HG03378 (cell line): ENCODE measurements around the gene CTRB1.
A peak's percentile ranks its signal among the peaks of the same experiment; 100 is the strongest.
"Not testable (repeated sequence)": the region's sequence is repeated elsewhere in the genome, so short reads cannot be mapped to it uniquely, and the experiment has no call there.

Experiments
- ATAC-seq: cut with Tn5 transposase; IDR thresholded peaks from one replicate; pipeline ENCODE4 v1.9.1; 2021; ENCODE audit warnings: mild to moderate bottlenecking, moderate library complexity; ENCODE audit not compliant: unreplicated experiment

The CTRB1 gene

DNA sequence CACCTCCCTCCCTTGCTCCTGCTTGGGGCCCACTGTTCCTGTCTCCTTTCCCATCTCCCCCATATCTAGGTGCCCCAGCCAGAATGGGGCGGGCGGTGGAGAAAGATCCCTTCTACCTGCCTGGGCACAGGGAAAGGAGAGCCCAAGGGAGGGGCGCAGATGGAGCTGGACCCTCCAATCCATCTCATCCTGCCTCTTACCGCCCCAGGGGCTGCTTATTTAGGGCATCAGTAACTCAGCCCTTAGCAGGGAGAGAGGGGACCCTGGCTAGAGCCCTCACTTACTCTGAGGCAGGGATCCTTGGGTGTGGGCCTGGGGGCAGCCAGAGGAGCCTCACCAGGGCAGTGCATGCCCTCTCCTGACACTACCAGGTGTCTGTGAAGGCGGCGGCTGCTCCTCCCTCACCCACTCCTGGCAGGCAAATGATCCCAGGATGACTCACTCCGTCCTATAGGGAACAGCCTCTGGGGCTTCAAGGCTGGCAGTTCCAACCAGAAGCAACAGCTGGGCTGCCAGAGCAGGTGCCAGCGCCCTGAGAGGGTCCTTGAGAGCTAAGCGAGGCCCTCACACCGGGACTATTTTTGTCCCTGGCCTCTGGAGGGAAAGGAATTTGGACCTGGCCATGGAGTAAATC, 49.0 kb downstream of the CTRB1 start:
- ATAC-seq, result no peak

DNA sequence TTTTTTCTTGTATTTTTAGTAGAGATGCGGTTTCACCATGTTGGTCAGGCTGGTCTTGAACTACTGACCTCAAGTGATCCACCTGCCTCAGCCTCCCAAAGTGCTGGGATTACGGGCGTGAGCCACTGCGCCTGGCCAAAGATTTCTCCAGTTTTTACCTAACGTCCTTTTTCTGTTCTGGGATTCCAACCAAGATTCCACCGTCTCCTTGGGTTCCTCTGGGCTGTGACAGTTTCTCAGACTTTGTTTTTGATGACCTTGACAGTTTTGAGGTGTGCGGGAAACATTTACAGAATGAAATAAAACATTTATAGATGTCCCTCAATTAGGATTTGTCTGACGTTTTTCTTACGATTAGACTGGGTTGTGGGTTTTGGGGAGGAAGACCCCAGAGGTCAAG, 50.6 kb downstream of the CTRB1 start:
- not testable (repeated sequence) for ATAC-seq

DNA sequence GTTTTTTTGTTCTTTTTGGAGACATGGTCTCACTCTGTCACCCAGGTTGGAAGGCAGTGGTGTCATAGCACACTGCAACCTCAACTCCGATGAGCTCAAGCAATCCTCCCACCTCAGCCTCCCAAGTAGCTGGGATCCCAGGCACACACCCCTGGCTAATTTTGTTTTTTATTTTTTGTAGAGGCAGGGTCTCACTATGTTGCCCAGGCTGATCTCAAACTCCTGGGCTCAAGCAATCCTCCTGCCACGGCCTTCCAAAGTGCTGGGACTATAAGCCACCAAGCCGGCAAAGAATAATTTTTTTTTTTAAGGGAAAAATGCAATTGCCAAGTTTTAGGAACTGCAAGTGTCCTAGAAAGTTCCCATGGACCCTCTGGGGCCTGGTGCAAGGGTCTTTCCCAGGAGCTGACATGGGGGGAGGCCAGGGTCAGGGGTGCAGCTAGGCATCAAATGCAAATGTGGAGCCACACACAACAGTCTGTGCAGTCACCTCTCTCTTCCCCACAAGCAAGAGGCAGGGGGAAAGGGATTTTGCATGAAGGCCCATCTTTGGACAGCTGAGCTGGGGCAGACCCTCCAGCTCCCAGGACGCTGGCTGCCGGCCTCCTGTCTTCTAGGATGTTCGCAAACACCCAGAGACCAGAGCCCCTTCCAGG, 52.8 kb downstream of the CTRB1 start:
- ATAC-seq, result no peak

DNA sequence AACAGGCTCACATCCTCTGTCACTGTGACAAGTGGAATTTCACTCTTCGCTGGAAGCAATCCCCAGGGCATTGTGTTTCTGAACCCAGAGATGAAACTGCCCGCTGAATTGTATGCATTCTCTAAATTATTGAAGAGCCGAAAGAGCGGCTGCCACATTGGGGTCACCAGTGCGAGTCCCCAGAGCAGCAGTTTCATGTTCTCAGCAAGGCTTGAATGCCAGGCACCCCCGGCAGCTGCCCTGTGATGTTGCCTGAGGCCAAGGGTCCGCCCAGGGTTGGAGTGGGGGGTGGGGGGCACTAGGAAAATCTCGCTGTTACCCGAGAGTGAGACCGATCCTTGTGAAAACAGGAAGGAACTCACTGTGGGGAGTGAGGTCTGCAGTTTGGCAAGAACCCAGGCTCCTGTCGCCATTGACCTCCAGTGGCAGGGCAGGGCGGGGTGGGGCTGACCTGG, 53.3 kb downstream of the CTRB1 start:
- peak; percentile 55 for ATAC-seq

DNA sequence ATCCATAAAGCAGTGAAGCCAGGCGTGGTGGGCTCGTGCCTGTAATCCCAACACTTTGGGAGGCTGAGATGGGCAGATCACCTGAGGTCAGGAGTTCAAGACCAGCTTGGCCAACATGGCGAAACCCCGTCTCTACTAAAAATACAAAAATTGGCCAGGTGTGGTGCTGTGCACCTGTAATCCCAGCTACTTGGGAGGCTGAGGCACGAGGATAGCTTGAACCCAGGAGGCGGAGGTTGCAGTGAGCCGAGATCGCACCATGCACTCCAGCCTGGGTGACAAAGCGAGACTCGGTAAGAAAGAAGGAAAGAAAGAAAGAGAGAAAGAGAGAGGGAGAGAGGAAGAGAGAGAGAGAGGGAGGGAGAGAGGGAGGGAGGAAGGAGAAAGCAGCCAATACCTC, 53.8 kb downstream of the CTRB1 start:
- ATAC-seq, result not testable (repeated sequence)

DNA sequence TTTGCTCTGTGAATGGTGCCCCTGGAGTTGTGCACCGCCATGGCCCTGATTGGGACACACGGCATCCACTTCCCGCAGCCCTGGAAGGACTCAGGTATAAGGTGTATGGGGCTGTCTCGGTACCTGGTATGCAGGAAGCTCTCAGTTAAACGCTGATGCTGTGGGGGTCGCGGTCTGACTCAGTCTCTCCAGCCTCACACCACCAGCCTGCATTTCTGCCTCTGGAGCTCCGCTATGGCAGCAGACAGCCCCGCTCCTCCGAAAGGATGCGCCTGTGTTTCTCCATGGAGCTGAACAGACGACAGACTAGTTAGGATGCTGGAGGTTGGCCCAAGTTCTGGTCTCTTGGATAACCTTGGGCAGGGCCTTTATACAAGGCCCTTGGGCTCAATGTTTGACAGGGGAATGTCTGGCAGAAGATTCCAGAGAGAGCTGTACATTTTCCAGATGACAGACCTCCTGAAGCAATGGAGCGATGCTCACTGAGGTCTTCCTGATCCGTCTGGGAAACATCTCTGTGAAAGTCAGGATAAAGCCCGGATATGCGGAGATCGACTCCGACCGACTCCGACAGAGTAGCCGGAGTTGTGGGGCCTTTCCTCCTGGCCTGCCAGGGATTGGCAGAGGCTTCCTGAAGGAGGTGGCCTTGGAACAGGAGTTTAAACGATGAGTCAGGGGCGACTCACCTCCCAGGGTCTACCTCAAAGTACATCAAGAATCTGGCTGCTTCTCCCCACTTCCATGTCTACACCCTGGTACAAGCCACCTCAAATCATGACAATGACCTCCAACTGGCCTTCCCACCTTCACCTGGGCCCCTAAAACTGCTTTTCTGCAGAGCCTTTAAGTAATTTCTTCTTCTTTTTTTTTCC, 54.5 kb downstream of the CTRB1 start:
- no peak for ATAC-seq
